HFF-Myc (cell line): ENCODE data around the gene HDAC4.

Source experiments
- DNase-seq: peaks from one replicate; pipeline ENCODE4 v3.0.0-alpha.2; 2011; ENCODE audit warnings: low read depth; ENCODE audit errors: extremely low read depth
- H3K4me3 ChIP-seq: replicated peaks from 2 replicates; pipeline ENCODE4 v1.5.1; 2011; ENCODE audit warnings: low read depth, mild to moderate bottlenecking, control low read depth, low read length
- TF ChIP-seq, protein P1 (sequence below): IDR thresholded peaks from 2 replicates; pipeline ENCODE4 v1.5.1; 2012; ENCODE audit warnings: mild to moderate bottlenecking, low read depth, low read length, control low read depth; ENCODE audit errors: missing control alignments

HDAC4 gene

DNA sequence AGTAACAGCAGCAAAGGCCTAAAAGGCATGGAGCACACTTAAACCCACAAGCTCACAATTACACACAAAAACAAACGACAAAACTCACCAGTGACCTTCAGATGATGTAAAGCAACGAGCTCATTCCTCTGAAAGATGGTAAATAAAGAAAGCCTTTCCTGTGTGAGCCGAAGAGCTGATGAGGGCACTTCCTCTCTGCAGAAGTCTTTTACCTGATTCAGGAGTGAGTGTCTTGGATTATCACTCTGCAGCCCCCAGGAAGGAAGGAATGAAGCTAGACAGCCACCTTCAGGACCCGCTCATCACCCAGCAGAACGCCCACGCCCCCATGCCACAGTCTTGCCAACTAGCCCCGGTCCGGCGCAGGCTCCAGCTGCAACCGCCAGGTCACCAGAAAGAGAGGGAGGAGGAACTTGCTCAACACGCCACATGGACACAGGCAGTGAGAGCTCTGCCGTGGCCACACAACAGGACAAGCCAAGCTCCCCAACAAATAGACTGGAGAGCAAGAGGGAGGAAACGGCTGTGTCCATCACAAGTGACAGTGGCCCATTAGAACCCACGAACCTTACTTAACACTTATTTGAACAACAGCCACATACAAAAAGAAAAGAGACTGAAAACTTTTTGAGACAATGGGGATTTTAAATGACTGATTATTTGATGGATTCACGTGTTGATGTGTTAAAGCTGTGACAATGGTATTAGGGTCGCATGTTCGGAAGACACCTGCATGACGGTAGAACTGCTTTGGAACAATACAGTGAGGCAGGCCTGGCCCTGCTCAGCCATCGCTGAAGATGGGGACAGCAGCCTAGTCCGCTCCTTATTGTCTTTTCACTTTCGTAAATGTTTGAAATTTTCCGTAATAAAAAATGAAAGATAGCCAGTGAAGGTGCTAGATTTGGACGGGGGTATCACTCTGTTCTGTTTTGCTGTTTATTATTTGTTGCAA lies 127.3 kb downstream of the HDAC4 start:
- H3K4me3 ChIP-seq, result no peak overlapping the region
- TF ChIP-seq, protein P1, sequence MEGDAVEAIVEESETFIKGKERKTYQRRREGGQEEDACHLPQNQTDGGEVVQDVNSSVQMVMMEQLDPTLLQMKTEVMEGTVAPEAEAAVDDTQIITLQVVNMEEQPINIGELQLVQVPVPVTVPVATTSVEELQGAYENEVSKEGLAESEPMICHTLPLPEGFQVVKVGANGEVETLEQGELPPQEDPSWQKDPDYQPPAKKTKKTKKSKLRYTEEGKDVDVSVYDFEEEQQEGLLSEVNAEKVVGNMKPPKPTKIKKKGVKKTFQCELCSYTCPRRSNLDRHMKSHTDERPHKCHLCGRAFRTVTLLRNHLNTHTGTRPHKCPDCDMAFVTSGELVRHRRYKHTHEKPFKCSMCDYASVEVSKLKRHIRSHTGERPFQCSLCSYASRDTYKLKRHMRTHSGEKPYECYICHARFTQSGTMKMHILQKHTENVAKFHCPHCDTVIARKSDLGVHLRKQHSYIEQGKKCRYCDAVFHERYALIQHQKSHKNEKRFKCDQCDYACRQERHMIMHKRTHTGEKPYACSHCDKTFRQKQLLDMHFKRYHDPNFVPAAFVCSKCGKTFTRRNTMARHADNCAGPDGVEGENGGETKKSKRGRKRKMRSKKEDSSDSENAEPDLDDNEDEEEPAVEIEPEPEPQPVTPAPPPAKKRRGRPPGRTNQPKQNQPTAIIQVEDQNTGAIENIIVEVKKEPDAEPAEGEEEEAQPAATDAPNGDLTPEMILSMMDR, result no peak
- DNase-seq, result no peak

DNA sequence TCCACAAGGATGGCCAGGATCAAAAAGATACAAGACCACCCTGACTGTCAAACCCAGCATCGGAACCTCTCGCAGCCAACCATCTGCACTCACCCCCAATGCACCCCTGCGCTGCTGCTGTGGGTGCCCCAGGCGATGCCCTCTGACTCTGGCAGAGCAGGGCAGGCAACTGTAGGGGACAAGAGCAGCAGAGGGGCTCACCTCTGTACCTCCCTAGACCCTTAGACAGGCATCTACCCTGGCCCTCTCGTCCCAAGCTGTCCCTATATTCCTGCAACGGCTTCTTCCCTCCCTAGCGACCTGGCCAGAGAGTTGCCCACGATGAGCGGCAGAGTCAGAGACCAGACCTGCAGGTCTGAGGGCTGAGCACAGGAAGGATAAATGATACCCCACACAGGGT lies 128.2 kb downstream of the HDAC4 start:
- TF ChIP-seq, protein P1, result no peak
- DNase-seq, result no peak
- no peak overlapping the region for H3K4me3 ChIP-seq

DNA sequence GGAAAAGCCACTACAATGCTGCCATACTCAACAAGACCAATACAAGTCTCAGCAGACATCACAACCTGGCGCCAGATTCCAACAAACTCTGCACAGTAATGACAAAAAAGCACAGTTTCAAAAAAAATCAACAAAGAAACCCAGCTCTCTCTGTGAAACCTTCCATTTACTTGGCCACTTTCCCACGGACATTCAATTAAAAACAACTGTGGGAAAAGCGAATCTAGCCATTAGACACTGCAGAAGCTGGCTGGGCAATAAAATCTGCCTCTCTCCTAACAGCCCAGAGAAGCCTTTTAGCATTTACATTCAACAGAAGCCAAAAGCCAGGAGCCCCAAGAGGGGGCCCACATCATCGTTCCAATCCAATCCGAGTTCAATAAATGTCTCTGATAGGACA lies 128.9 kb downstream of the HDAC4 start:
- TF ChIP-seq, protein P1, result no peak
- no peak overlapping the region for H3K4me3 ChIP-seq
- no peak for DNase-seq

DNA sequence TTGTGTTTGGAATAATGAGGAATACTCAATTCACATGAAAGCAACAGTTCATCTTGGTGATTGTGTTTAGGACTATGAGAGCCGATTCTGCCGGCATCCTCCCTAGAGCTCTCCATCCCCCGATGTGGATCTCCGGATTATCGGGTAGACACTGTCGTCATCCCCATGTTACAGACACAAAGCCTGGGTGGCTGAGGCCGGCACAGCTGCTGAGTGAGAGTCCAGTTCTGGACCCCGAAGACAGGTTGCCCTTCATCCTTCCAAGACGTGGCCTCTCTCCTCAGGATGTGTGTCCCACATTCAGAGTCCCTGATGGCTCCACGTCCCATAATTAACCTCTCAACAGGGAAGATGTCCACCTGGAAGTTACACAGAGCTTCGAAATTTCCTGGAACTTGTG lies 129.3 kb downstream of the HDAC4 start:
- TF ChIP-seq, protein P1, result no peak
- DNase-seq, result no peak
- H3K4me3 ChIP-seq, result no peak overlapping the region

DNA sequence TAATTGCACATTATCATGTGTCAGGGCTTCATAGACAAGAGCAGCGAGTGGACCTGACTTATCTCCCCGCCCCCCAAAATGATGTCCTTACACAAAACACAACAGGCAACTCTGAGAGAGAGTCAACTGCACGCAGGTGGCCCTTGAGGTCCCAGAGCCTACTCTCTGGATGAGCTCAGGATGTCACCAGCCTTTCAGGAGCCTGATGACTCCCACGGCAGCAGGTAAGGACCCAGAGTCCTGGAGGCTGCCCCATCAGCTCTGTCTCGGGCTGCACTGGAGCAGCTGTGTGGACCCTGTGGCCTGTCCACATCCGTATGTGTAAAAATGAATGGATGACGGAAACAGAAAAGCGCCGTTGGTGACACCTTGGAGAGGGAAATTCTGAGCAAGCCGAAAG lies 130.9 kb downstream of the HDAC4 start:
- TF ChIP-seq, protein P1, result no peak
- DNase-seq, result no peak
- no peak overlapping the region for H3K4me3 ChIP-seq

DNA sequence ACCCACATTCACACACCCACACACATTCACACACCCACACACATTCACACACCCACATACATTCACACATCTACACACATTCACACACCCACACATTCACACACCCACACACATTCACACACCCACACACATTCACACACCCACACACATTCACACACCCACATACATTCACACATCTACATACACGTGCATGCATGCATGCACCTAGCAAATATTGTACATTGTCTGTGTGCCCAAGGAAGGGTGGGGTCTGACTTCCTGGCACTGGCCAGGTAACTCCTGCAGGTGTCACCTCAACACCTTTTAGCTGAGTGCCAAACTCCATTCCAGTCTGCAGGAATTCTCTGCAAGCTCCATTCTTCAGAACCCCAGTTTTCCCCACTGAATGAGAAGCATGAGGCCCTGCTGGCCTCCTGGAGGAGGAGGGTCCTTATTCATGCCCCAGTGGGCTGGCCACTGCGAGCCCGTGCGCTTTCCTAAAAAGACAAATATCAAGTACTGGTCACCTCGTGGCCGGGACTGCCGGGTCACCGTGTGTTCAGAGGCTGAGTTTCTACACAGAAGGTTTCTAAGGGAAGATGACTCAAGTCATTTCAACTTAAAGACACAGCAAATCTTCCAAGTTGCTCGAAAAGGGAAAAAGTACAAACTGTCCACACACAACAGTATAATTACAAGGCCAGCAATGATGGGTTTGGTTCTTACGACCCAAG lies 131.5 kb downstream of the HDAC4 start:
- DNase-seq, result no peak
- TF ChIP-seq, protein P1, result no peak
- no peak overlapping the region for H3K4me3 ChIP-seq
